ENCODE data around the gene HLF. TPM values are rescaled to one million over a fixed set of nuclear protein-coding genes. Genes with fewer than 3 reads are reported as not detected.

HLF gene
- total RNA-seq, 3 donors from 2014 or later = 1.3 to 34.9 (median 3.5) TPM

DNA sequence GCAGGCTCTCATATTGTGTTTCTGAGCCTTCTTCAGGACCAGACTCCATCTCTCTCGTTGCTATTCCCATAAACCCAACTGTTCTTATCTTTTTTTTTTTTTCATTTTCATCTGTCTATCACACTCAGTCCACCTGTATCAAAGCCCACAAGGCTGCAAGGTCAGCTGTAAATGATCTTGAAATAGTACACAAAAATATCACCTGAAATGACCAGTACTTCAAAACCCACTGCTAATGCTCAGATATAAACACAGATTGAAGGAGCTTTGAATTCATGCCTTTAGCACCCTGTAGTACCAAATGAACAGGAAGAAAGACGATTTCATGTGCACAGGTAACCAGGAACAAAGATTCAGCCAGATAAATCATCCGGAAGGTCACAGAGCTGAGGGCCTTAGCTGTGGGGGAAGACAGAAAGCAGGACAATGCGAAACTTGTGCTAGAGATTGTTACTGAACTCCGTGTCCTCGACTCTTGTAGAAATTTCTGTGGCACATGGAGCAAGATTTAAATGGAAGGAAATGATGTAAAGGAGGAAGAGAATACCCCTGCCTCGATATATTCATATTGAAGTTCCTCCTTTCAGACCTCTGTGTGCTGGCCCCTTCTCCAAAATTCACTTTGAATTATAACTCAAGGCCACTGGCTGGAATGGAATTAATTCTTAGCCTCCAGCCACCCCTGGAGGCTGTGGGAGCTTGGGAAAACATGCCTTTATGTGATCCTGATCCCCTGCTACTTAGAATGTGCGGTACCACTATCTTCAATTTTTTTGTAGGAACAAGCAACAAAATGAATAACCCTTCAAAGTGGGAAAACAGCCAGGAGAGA is 4.1 kb downstream of the HLF start:
- TF ChIP-seq, protein P1, sequence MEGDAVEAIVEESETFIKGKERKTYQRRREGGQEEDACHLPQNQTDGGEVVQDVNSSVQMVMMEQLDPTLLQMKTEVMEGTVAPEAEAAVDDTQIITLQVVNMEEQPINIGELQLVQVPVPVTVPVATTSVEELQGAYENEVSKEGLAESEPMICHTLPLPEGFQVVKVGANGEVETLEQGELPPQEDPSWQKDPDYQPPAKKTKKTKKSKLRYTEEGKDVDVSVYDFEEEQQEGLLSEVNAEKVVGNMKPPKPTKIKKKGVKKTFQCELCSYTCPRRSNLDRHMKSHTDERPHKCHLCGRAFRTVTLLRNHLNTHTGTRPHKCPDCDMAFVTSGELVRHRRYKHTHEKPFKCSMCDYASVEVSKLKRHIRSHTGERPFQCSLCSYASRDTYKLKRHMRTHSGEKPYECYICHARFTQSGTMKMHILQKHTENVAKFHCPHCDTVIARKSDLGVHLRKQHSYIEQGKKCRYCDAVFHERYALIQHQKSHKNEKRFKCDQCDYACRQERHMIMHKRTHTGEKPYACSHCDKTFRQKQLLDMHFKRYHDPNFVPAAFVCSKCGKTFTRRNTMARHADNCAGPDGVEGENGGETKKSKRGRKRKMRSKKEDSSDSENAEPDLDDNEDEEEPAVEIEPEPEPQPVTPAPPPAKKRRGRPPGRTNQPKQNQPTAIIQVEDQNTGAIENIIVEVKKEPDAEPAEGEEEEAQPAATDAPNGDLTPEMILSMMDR (IDR thresholded peaks at IDR 0.05) = no peak
- H3K9me3 ChIP-seq = no peaks in the 10 kb centered on the region
- H3K4me3 ChIP-seq = no peak overlapping the region
- H3K36me3 ChIP-seq (ENCODE audit: low read depth) = no peaks in the 10 kb centered on the region
- no peak for ATAC-seq
- peaks cover 17% of the 10 kb centered on the region for H3K4me1 ChIP-seq (ENCODE audit: low read depth)
- DNase-seq = no peak
- intact Hi-C loops (cut with DNase I, micrococcal nuclease) = no loop called here

DNA sequence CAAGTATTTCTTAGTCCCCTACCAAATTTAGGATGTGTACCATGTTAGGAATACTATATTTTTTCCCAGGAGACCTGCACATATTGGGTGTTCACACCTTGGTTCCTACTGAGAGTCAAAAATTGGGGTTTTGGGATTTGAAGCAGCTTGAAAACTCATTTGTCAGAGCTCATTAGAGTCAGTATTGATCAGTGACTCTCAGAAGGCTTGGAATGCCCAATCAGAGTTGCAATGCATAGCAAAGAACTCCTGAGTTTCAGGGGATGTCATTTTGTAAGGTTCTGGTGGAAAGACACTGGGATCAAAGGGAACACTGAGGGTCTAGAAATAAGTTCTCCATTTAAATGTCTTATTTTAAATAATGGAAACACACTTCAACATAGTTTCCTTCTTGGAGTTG is 5.1 kb downstream of the HLF start:
- TF ChIP-seq, protein P1 (IDR thresholded peaks at IDR 0.05) = no peak
- no peaks in the 10 kb centered on the region for H3K9me3 ChIP-seq
- ATAC-seq = no peak
- no peak overlapping the region for H3K4me3 ChIP-seq
- no peak for DNase-seq
- H3K4me1 ChIP-seq (ENCODE audit: low read depth) = peaks cover 8% of the 10 kb centered on the region
- intact Hi-C loops (cut with DNase I, micrococcal nuclease) = no loop called here
- no peaks in the 10 kb centered on the region for H3K36me3 ChIP-seq (ENCODE audit: low read depth)

DNA sequence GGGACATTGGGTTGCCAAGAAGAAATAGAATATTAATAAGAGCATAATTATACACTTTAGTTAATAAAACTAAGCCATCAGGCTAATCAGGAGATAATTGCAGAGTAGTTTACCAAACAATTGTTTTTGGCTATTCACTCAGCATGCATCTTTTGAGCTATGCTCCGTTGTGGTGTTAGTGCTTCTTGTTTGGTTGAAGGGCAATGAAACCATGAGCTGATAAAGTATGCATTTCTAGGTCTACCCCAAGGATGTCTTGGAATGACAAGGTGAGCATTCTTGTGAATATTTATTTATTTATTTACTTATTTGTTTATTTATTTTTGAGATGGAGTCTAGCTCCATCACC is 6.4 kb downstream of the HLF start:
- intact Hi-C loops (cut with DNase I, micrococcal nuclease) = no loop called here
- H3K4me3 ChIP-seq = no peak overlapping the region
- no peaks in the 10 kb centered on the region for H3K36me3 ChIP-seq (ENCODE audit: low read depth)
- TF ChIP-seq, protein P1 (IDR thresholded peaks at IDR 0.05) = no peak
- H3K9me3 ChIP-seq = no peaks in the 10 kb centered on the region
- no peaks in the 10 kb centered on the region for H3K4me1 ChIP-seq (ENCODE audit: low read depth)
- DNase-seq (no peak), ATAC-seq (no peak)

DNA sequence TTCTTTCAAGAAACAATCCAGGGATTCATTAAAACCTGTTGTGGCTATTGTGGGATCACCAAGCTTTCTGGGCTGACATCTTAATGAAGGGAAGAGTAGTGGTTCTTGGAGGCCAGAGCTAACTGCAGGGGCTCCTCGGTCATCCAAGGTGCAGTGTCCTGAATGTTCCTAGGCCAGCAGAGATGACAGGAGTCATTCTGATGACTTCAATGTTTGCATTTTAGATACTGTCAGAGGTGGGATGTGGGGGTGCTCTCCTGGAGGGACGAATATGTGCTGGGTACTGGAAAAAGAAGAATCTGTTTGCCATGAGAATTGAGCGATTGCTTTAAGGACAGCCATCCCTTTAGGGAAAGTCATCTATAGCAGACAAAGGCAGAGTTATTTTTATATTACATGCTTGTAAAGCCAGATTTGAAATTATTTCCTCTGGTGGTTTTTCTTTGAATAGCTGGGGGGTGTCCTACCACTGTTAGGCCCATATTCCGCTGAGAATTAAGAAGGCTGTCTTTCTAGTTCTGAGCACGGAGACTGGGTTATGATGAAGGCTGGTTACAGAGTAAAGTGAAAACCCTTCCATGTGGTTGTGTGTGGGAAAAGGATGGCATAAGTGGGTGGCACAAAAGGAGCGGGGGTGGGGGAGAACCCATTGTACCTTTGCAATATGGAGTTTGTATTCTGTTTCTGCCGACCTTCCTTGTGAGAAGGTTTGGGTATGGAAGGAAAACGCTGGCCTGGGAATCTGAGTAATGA is 7.4 kb downstream of the HLF start:
- no peaks in the 10 kb centered on the region for H3K36me3 ChIP-seq (ENCODE audit: low read depth)
- DNase-seq (no peak), ATAC-seq (no peak)
- intact Hi-C loops (cut with DNase I, micrococcal nuclease) = no loop called here
- H3K4me1 ChIP-seq (ENCODE audit: low read depth) = no peaks in the 10 kb centered on the region
- H3K9me3 ChIP-seq = no peaks in the 10 kb centered on the region
- H3K4me3 ChIP-seq = no peak overlapping the region
- TF ChIP-seq, protein P1 (IDR thresholded peaks at IDR 0.05) = no peak

DNA sequence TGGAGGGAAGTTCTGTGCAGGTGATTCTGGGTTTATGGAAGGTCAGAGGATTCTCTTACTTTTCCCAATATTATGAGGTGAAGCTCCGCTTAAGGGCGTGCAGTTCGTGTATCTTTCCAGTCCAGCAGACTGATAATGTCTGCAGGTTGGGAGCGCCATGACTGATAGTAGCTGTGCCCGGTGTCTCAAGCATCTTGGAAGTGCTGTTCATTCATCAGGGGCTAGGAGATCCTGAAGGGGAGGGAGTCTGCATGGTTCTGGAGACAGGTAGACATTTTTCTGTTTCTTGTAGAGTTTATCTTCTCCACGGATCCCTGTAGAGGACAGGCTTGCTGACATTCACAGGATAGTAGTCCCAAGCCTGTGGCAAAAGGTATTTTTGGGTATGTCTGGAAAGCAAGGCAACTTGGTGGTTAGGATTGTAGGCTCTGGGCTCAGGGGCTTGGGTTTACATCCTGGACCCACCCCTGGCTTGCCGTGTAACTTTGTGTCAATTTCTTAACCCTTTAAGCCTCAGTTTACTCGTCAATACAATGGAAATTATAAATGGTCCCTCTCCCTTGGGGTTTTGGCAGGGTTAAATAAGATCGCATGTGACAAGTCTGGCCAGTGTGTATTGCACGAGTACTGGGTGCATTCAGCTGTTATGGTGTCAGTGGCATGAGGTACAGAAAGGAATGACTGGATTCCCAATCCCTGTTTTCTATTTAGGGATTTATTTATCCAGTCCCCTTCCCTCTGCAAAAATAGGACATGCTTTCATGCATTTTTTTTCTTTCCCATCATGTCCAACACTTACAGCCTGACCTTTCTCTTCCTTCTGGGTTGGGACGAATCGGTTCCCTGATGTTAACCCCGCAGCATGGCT is 8.2 kb downstream of the HLF start:
- Histone ChIP-seq H3K36me3 (ENCODE audit: low read depth) (no peaks in the 10 kb centered on the region), H3K4me1 (ENCODE audit: low read depth) (no peaks in the 10 kb centered on the region), H3K9me3 (no peaks in the 10 kb centered on the region), H3K4me3 (no peak overlapping the region)
- ATAC-seq = no peak
- intact Hi-C loops (cut with DNase I, micrococcal nuclease) = no loop called here
- TF ChIP-seq, protein P1 (IDR thresholded peaks at IDR 0.05) = no peak
- DNase-seq = no peak

All from mucosa of descending colon (tissue), 3 donors.